Right lung (tissue), 5 donors: ENCODE measurements around the gene SLC13A5. TPM values are rescaled to one million over a fixed set of nuclear protein-coding genes. Genes with fewer than 3 reads are reported as not detected.

Experiments used
- DNase-seq, 2 donors: peaks; one replicate each; pipeline ENCODE4 v3.0.0-alpha.2; 2013
- polyA plus RNA-seq, 5 donors: library from polyadenylated mRNA; unstranded; fragments of 120-200 nt; gene quantifications; one replicate each; pipeline versions ENCODE4 v1.2.1 to v1.2.3, GENCODE V29; 2013; ENCODE audit warnings: inconsistent platforms in 1 of 5, low replicate concordance in 1 of 5; ENCODE audit not compliant: insufficient read length in 5 of 5, insufficient read depth in 1 of 5

The SLC13A5 gene
- polyA plus RNA-seq, 5 donors, result 0.20 to 1.1 (median 0.41) TPM

DNA sequence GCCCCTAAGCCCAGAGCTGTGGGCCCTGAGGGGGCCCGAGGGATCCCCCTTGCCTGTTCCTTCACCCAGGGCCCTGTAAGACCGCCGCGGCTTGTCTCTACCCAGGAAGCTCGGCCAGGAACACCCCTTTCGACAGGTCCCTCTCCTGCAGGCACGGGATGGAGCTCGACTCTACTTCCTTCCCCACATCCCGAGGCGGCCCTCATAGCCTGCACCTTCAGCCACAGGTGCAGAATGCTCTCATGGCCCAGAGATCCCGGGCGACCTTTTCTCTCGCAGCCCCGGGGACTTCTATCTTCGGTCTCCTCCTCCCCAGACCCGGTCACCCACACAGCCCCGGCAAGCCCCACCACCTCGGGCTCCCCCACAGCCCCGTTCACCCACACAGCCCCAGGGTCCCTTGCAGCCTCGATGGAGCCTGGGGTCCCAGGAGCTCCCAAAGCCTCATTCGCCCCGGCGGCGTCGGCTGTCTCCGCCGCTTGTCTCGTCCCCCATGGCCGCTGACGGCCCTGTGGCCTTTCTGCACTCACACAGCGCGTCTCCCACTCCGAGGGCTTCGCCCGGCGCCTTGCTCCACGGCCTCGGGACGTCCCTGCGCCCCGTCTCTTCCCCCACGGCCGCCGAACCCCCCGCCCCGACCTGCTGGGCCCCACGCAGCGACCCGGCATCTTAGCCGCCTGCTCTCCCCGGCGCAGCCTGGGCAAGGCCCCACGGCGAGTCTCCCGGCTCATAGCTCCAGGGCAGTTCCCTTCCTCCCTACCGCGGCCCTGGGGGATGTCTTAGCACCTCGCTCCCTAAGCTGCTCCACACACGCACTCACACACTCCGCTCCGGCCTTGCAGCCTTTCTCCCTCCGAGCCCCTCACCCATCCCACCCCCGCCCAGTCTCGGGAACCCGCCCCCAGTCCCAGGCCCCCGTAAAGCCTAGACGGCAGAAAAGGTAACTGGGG is 73.3 kb downstream of the SLC13A5 start:
- no peak for DNase-seq

DNA sequence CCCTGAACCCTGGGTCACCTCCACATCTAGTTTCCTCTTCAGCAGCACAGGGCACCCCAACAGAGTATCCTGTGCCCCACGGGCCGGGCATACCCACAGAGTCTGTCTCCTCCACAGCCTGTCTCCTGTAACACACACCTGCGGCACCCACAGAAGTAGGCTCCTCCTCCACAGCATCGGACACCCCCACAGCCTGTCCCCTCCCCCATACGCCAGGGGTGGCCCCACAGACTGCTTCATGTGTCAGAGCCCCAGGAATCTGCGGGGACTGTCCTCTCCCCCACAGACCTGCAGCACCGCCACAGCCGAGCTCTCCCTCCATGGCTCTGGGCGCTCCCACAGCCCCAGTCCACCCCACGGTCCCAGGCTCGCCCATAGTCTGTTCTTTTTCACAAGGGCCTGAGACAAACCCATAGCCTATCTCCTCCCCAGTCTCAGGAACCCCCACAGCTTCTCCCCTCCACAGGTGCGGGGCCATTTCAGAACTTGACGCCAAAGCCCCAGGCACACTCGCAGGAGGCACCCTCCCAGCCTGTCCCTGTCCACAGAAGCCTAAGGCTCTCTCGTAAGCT is 74.1 kb downstream of the SLC13A5 start:
- no peak for DNase-seq

DNA sequence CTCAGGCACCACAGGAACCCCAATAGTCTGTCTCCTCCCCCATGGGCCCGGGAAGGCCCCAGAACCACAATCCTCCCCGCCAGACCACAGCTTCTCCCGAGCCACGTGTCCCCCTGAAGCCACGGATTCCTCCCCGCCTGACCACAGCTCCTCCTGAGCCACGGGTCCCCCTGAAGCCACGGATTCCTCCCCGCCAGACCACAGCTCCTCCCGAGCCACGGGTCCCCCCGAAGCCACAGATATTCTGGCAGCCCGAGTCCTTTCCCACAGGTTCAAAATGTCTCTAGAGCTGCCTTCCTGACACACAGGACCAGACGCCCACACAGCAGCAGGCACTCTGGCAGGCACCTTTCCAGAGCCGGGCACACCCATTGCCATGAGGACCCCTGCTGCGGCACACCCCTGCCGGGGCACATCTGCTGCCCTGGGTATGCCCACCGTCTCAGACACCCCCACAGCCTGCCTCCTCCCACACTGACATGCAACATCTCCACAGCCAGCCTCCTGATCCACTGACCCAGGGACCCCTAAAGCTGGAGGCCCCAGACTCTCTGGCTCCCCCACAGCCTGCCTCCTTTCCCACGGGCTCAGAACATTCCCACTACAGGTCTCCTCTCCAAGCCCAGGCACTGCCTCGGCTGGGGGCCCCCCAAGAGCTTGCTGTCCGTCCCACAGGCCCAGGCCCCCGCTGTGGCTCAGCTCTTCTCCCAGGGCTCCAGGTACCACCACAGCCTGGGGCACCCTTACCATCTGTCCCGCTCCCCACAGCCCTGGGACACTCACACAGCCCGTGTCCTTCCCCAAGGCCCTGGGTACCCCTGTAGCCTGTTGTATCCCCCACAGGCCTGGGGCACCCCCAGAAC is 74.9 kb downstream of the SLC13A5 start:
- no peak for DNase-seq

DNA sequence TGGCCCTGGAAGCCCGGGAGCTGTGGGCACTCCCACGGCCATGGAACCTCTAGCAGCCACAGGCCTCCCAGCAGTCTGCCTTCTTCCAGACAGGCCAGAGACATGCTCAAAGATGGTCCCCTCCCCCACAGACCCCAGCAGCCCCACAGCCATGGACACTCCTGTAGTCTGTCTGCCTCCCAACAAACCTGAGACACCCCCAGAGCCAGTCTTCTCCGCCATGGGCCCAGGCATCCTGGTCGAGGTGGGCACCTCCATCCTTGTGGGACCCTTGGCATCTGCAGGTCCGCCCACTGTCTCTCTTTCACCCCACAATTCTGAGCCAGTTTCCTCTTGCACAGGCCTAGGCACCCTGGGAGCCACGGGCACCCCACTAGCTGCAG is 75.7 kb downstream of the SLC13A5 start:
- DNase-seq, result no peak

DNA sequence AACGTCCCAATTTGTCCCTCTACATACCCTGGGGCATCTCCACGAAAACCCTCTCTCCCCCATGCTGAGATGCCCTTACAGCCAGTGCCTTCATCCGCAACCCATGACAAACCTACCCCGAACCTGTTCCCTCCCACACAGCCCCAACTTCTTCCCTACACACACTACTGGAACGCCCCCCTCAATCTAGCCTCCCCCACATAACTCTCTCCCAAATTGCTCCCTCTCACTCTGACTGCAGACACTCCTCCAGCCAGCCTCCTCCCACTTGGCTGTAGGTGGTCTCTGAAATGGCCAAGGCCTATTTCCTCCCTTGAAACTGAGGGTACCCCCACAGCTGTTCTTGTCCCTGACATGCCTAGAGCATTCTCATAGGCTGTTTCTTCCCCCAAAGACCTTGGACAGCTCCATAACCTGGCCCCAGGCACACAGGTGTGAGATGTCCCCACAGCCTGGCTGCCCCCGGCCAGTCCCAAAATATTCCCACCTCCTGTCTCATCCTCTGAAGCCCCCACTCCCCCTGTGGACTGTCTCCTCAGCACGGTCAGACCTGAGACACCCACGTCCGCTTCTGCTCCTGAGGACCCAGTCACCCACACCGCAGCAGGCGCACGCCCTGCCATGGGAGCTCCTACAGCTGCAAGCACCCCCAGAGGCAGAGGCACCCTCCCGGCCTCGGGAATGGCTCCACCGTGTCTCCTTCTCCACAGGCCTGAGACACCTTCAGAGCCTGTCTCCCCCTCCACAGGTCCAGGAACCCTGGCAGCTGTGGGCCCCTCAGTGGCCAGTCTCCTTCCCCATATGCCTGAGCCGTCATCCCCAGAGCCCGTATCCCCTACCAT is 76.3 kb downstream of the SLC13A5 start:
- DNase-seq, result no peak

DNA sequence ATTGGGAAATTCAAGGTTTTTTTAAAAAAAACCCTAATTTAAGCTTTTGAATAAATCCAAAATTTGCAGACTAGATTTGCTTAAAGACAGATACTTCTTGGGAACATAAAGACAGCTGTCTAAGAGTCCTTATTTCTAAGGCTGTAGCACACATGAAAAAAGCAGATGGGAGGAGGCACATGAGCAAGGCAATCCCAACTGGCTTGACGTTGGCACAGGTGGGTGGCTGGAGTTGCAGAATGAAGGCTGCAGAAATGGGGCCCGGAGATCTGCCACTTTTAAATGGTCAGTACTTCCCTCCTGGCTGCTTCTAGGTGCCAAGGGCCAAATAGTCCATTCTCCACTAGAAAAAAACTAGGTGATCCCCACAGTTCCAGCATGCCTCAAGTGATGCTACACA is 77.1 kb downstream of the SLC13A5 start:
- DNase-seq, result no peak

Other genes with a start within 250 kb of the SLC13A5 start
- gene PITPNM3, start 156.8 kb downstream of the SLC13A5 start, polyA plus RNA-seq, result 1 to 10 TPM; 3.4 to 5.4 (median 4.4) TPM
- 10 to 100 TPM; 25.1 to 45.0 (median 38.4) TPM for gene KIAA0753, start 72.7 kb downstream of the SLC13A5 start, polyA plus RNA-seq
- 100 to 1,000 TPM in 1 of 5 donors, 10 to 100 TPM in 4; 78.6 to 111 (median 86.5) TPM for gene TXNDC17, start 72.3 kb downstream of the SLC13A5 start, polyA plus RNA-seq
- 10 to 100 TPM; 27.1 to 30.2 (median 28.7) TPM for gene MED31, start 61.8 kb downstream of the SLC13A5 start, polyA plus RNA-seq
- gene C17orf100, start 61.6 kb downstream of the SLC13A5 start, polyA plus RNA-seq, result 1 to 10 TPM; 5.3 to 6.7 (median 6.5) TPM
- 10 to 100 TPM; 14.1 to 32.5 (median 25.0) TPM for gene XAF1, start 42.7 kb upstream of the SLC13A5 start, polyA plus RNA-seq
- under 1 TPM; 0.29 to 0.87 (median 0.46) TPM for gene FBXO39, start 62.8 kb upstream of the SLC13A5 start, polyA plus RNA-seq
- gene TEKT1, start 118.4 kb upstream of the SLC13A5 start, polyA plus RNA-seq, result 10 to 100 TPM in 2 of 5 donors, 1 to 10 TPM in 3; 2.7 to 11.3 (median 9.4) TPM